ENCODE results near the gene FLVCR2.

The FLVCR2 gene, protein sequence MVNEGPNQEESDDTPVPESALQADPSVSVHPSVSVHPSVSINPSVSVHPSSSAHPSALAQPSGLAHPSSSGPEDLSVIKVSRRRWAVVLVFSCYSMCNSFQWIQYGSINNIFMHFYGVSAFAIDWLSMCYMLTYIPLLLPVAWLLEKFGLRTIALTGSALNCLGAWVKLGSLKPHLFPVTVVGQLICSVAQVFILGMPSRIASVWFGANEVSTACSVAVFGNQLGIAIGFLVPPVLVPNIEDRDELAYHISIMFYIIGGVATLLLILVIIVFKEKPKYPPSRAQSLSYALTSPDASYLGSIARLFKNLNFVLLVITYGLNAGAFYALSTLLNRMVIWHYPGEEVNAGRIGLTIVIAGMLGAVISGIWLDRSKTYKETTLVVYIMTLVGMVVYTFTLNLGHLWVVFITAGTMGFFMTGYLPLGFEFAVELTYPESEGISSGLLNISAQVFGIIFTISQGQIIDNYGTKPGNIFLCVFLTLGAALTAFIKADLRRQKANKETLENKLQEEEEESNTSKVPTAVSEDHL

GRCh38 chr14:75578102-75578785 is at the start of gene FLVCR2:
Gene FLVCR2 (plus strand): TSS chr14:75578620. CDS start chr14:75578973, 353 bp downstream.
- peak; percentile 44 for DNase-seq (ENCODE audit: low spot score)

- DNase-seq (ENCODE audit: low spot score): no peak
Measured at GRCh38 chr14:75531256-75531655, 47.2 kb upstream of the FLVCR2 start.

DNA sequence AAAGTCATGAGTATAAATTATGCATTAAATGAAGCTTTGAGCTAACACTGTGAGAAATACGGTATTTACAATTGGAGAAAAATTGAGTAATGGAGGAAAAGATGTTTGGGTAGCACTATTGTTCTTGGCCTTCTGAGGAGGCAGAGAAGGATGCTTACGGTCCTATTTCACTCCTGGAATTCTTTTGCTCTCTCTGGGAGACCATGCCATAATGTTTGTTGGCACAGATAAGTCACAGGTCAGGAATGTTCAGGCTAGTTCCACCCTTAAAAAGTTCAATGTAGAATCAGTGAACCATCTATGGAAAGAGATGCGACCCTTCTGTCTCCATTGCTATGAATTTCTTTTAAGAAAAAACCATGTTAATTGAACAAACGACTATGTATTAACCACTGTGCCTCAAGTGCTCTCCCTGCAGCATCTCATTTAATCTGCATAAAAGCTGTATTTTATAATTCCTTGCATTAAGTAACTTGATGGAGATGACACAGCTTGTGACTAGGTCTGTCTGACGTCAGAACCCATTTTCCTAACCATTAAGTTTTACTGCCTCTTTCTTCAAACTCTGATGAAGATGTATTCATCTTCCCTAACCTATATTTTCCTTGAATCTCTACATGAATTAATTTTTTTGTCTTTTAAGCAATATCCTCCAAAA is 46.6 kb upstream of the FLVCR2 start:
- no peak for DNase-seq (ENCODE audit: low spot score)

GRCh38 chr14:75533791-75534555 is 44.4 kb upstream of the FLVCR2 start:
- DNase-seq (ENCODE audit: low spot score): no peak

DNA sequence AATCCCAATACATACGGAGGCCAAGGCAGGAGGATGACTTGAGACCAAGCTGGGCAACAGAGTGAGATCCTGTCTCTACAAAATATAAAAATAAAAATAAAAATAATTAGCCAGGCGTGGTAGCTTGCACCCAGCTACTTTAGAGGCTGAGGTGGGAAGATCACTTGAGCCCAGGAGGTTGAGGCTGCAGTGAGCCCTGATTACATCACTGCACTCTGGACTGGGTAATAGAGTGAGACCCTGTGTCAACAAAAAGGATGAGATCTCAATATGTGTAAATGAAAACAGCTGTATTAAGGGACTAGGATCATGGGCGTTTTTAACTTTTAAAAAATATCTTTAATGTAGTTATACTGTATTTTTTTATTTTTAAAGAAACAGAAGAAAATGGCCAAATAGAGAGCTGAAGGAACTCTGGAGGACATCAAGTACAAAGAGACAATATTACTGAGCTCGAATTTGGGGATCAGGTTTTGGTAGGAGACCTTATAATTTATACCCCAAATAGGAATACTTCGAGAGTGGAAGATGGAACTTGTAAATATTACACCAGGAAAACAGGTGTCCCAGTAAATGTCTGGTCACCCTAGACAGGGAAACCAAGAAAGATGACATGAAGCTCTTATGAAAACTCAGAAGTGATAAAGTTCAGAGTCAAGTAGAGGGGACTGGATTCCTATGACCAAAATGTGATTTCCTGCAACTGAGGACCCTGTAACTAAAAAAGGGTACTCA is 43.1 kb upstream of the FLVCR2 start:
- no peak for DNase-seq (ENCODE audit: low spot score)

GRCh38 chr14:75537071-75537470 is 41.3 kb upstream of the FLVCR2 start:
- no peak for DNase-seq (ENCODE audit: low spot score)

- DNase-seq (ENCODE audit: low spot score): no peak
Measured at GRCh38 chr14:75539162-75539560, 39.3 kb upstream of the FLVCR2 start.

GRCh38 chr14:75539561-75540478 is 38.6 kb upstream of the FLVCR2 start:
- no peak for DNase-seq (ENCODE audit: low spot score)

- DNase-seq (ENCODE audit: low spot score): no peak
Measured at GRCh38 chr14:75540479-75540851, 38.0 kb upstream of the FLVCR2 start.

DNA sequence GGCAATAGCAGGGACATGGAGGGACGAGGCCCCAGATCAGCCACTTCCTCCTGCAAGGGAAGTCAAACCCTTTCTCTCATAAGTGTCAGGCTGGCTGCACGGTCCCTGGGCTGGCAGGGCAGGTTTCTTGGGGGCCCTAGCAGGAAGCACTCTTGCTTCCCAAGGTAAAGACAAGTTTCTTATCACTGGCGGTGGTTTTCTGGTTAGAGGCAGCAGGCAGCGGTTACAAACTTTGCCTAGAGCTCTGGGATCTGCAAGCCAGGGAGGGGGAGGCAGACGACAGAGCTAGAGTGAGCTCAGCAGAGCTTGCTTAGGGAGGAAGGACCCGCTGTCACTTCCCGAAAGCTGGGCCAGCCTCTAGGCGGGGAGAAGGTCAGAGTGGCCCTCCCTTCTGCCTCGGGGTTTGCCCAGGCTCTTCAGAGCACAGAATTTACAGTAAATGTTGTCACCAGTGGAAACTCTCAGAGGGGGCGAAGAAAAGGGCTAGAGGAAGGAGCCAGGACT is 35.8 kb upstream of the FLVCR2 start:
- no peak for DNase-seq (ENCODE audit: low spot score)

GRCh38 chr14:75543253-75543652 is 35.2 kb upstream of the FLVCR2 start:
- no peak for DNase-seq (ENCODE audit: low spot score)

DNA sequence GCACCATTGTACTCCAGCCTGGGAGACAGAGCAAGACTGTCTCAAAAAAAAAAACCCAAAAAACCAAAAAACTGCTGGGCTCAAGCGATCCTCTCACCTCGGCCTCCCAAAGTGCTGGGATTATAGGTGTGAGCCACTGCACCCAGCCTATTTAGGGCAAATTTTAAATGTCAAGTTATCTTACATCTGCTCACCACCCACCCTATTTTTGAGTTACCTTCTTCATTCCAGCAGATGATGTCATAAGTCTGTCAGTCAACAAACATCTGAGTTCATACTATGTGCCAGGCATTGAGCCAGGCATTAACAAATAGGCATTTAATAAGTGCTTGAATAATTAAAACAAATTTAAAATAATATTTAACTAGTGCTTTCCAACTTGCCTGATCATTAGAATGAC is 34.6 kb upstream of the FLVCR2 start:
- DNase-seq (ENCODE audit: low spot score): no peak

DNA sequence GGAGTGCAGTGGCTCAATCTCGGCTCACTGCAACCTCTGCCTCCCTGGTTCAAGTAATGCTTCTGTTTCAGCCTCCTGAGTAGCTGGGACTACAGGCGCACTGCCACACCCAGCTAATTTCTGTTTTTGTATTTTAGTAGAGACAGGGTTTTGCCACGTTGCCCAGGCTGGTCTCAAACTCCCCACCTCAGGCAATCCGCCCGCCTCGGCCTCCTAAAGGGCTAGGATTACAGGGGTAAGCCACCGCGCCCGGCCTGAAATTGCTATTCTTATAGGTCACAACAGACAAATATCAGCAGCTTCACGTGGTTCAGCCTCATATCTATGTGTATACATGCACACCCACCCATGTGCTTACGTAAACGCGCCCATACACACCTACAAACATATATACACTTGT is 32.5 kb upstream of the FLVCR2 start:
- no peak for DNase-seq (ENCODE audit: low spot score)

DNA sequence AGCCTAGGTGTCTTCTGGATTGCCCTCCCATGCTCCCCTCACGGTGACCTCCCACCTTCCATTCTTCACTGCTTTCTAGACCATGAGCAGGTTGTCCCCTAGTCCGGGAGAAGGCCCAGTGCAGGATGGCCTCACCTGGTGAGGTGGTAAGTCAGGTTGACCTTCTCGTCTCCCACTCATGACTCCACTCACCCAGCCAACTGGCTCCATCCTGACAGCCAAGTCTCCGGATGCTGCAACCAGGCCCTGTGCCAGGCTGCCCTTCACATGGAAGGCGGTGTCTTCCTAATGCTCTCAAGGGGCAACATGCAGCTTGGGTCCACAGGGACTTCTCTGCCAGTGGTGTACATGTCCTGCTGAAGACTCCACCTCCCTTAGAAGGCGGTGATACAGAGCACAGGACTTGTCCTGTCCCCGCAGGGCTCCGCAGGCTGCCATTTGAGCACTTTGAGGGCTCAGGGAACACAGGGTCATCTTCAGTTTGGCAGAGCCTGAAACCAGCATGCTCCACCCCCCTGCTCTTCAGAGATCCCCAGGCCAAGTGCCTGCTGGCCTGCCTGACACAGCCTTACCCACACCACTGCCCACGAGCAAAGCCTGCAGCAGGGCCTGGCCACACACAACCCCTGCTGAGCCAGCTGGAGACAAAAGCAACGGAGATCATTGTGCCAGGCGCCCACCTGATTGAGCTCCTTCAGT is 30.7 kb upstream of the FLVCR2 start:
- DNase-seq (ENCODE audit: low spot score): no peak

DNA sequence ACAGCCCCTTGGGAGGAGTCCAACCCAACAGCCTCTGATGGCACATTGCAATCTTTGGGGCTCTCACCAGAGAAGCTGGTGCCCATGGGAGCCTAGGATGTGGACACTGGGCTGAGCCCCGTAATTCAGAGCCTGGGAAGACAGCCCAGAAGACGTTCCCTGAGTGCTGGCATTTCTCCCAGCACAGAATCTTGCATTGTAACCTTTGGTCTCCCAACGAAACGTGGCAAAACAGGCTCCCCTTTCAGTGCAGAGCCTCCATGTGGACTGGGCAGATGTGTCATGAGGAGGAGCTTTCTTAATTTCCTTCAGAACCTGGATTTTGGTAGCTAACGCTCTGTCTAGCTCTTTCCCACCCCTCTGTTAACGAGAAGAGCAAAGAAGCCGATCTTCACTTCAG is 29.9 kb upstream of the FLVCR2 start:
- DNase-seq (ENCODE audit: low spot score): no peak

- no peak for DNase-seq (ENCODE audit: low spot score)
Measured at GRCh38 chr14:75549169-75549568, 29.3 kb upstream of the FLVCR2 start.

GRCh38 chr14:75551021-75551420 is 27.4 kb upstream of the FLVCR2 start:
- no peak for DNase-seq (ENCODE audit: low spot score)

GRCh38 chr14:75553157-75553556 is 25.3 kb upstream of the FLVCR2 start:
- DNase-seq (ENCODE audit: low spot score): no peak

DNA sequence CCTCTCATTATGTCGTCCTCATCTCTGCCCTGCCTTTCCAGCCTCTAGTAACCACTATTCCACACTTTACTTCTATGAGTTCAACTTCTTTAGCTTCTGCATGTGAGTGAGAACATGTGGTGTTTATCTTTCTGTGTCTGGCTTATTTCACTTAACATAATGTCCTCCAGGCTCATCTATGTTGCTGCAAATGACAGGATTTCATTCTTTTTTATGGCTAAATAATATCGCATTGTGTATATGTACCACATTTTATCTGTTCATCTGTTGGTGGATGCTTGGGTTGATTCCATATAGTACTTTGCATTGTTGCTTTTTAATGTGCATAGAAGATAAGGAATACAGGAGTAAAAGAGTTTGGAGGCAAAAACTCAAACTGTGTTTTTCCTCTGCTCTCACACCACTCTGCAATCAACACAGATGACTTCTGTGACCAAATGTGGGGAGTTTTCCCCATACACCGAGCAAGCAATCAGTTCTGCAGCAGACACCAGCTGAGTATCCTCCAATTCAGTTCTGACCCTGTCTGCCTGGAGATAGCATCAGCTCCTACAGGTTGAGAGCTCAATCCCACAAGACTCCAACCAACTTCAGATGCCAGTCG is 24.6 kb upstream of the FLVCR2 start:
- no peak for DNase-seq (ENCODE audit: low spot score)

All from COLO829 (cell line).